CD14-positive monocyte (primary cell): ENCODE results near the gene GTF2I. TPM values are rescaled to one million over a fixed set of nuclear protein-coding genes. Genes with fewer than 3 reads are reported as not detected.
"Not testable (repeated sequence)": the region's sequence is repeated elsewhere in the genome, so short reads cannot be mapped to it uniquely, and the experiment has no call there.

Experiments used
- DNase-seq, 3 donors: peaks; one replicate each; pipeline ENCODE4 v3.0.0-alpha.2; 2011 to 2022
- H2AFZ ChIP-seq: 2 replicates; pipeline ENCODE4 v1.6.0; 2012; ENCODE audit warnings: mild to moderate bottlenecking, low read depth, low read length, inconsistent platforms; ENCODE audit not compliant: insufficient read depth, poor library complexity, severe bottlenecking
- H3K27ac ChIP-seq, 2 donors: 1 replicate in 1 of 2; 2 replicates in 1 of 2; pipeline ENCODE4 v1.5.1; 2012 to 2013; ENCODE audit warnings: low read length in 2 of 2, control low read depth in 1 of 2, inconsistent platforms in 1 of 2, low read depth in 1 of 2, mild to moderate bottlenecking in 1 of 2
- H3K27me3 ChIP-seq, 2 donors: one replicate each; pipeline versions ENCODE4 v1.6.0 to v1.6.1; 2011 to 2013; ENCODE audit warnings: low read length in 2 of 2; ENCODE audit not compliant: control insufficient read depth in 2 of 2, insufficient read depth in 2 of 2
- H3K36me3 ChIP-seq, 2 donors: replicated peaks in 1 of 2; 1 replicate in 1 of 2; 2 replicates in 1 of 2; pipeline versions ENCODE4 v1.5.1 to v1.6.1; 2012 to 2013; ENCODE audit warnings: low read length in 2 of 2, control low read depth in 1 of 2, inconsistent platforms in 1 of 2, mild to moderate bottlenecking in 1 of 2; ENCODE audit not compliant: insufficient read depth in 2 of 2, control insufficient read depth in 1 of 2
- H3K4me1 ChIP-seq, 2 donors: 1 replicate in 1 of 2; 2 replicates in 1 of 2; pipeline versions ENCODE4 v1.5.1 to v1.6.1; 2012 to 2013; ENCODE audit warnings: low read length in 2 of 2, control low read depth in 1 of 2, inconsistent platforms in 1 of 2, mild to moderate bottlenecking in 1 of 2, moderate library complexity in 1 of 2; ENCODE audit not compliant: insufficient read depth in 2 of 2, control insufficient read depth in 1 of 2
- H3K4me2 ChIP-seq: replicated peaks from 2 replicates; pipeline ENCODE3; 2012; ENCODE audit warnings: low read length, moderate library complexity, mild to moderate bottlenecking; ENCODE audit not compliant: poor library complexity, severe bottlenecking; ENCODE audit errors: extremely low read depth
- H3K4me3 ChIP-seq, 3 experiments: fragments of 200-600 bp in 1 of 3; sonication (generic) in 1 of 3; replicated peaks in 1 of 3; 1 replicate in 2 of 3; 2 replicates in 1 of 3; pipeline ENCODE4 v1.5.1; 2011 to 2013; ENCODE audit warnings: low read length in 3 of 3, mild to moderate bottlenecking in 3 of 3, control low read depth in 2 of 3, low read depth in 2 of 3, inconsistent platforms in 1 of 3, moderate library complexity in 1 of 3
- H3K79me2 ChIP-seq: 2 replicates; pipeline ENCODE4 v1.6.0; 2012; ENCODE audit warnings: mild to moderate bottlenecking, control low read depth, inconsistent platforms, low read length, moderate library complexity; ENCODE audit not compliant: insufficient read depth
- H3K9ac ChIP-seq: 2 replicates; pipeline ENCODE4 v1.6.0; 2017; ENCODE audit warnings: low read length, mild to moderate bottlenecking; ENCODE audit not compliant: insufficient read depth, poor library complexity, severe bottlenecking
- H3K9me3 ChIP-seq, 2 donors: replicated peaks in 1 of 2; 1 replicate in 1 of 2; 2 replicates in 1 of 2; pipeline versions ENCODE4 v1.5.1 to v1.6.1; 2012 to 2013; ENCODE audit warnings: low read length in 2 of 2, control low read depth in 1 of 2; ENCODE audit not compliant: control insufficient read depth in 1 of 2, insufficient read depth in 1 of 2
- H4K20me1 ChIP-seq: 2 replicates; pipeline ENCODE4 v1.6.0; 2012; ENCODE audit warnings: mild to moderate bottlenecking, low read length, control low read depth, moderate library complexity; ENCODE audit not compliant: insufficient read depth
- H3K27ac Mint-ChIP-seq, 7 donors: one replicate each; pipeline ENCODE4 v1.8.0; 2020; ENCODE audit warnings: mild to moderate bottlenecking in 7 of 7, mixed read lengths in 7 of 7, moderate library complexity in 6 of 7, inconsistent platforms in 2 of 7
- H3K27me3 Mint-ChIP-seq, 3 donors: one replicate each; pipeline ENCODE4 v1.8.0; 2021 to 2022; ENCODE audit warnings: low read depth in 3 of 3, mild to moderate bottlenecking in 3 of 3, mixed read lengths in 3 of 3, moderate library complexity in 3 of 3, inconsistent platforms in 1 of 3
- H3K36me3 Mint-ChIP-seq, 2 donors: one replicate each; pipeline ENCODE4 v1.8.0; 2020; ENCODE audit warnings: mixed read lengths in 2 of 2, inconsistent platforms in 1 of 2, mild to moderate bottlenecking in 1 of 2
- H3K4me1 Mint-ChIP-seq: one replicate; pipeline ENCODE4 v1.8.0; 2020; ENCODE audit warnings: mild to moderate bottlenecking, mixed read lengths
- H3K4me3 Mint-ChIP-seq, 2 donors: one replicate each; pipeline ENCODE4 v1.8.0; 2020; ENCODE audit warnings: mild to moderate bottlenecking in 2 of 2, mixed read lengths in 2 of 2, moderate library complexity in 1 of 2
- H3K9me3 Mint-ChIP-seq, 7 donors: one replicate each; pipeline ENCODE4 v1.8.0; 2020 to 2022; ENCODE audit warnings: mixed read lengths in 7 of 7, mild to moderate bottlenecking in 6 of 7, moderate library complexity in 6 of 7, inconsistent platforms in 2 of 7
- WGBS: methylation state at CpG from one replicate; pipeline ENCODE4 v1.1.5; 2013; ENCODE audit warnings: missing lambda C conversion rate; ENCODE audit not compliant: insufficient coverage; 5-methylcytosine and 5-hydroxymethylcytosine counted together
- intact Hi-C, 2 donors: fragments of 100-400 bp; cut with micrococcal nuclease; formaldehyde crosslinking; loops; one replicate each; pipeline versions ENCODE4 v1.15.0 to v1.15.1; 2023
- polyA plus RNA-seq, 3 donors: library from polyadenylated mRNA; depleted of rRNA in 1 of 3; unstranded in 2 of 3; stranded (reverse) in 1 of 3; fragments of 300-500 nt in 2 of 3; fragments of >200 nt in 1 of 3; fragmentation: Illumina TruSeq in 2 of 3; gene quantifications; 1 replicate in 2 of 3; 2 replicates in 1 of 3; pipeline ENCODE4 v1.2.3, GENCODE V29; 2012 to 2021

GTF2I gene
- polyA plus RNA-seq, 3 donors = 20.9 to 87.8 (median 28.2) TPM

DNA sequence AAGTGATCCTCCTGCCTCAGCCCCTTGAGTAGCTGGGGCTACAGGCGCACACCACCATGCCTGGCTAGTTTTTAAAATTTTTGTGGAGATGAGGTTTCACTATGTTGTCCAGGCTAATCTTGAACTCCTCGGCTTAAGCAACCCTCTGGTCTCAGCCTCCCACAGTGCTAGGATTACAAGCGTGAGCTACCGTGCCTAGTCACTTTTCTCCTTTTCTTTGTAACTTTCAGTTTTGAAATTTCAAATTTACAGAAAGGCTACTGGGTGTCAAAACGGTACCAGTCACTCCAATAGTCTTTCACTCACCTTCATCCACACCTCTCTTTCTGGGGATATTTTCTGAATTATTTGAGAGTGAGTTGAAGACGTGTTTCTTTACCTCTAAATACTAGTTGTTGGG is 117.6 kb downstream of the GTF2I start:
- H3K9ac ChIP-seq, H3K4me3 ChIP-seq, H2AFZ ChIP-seq, DNase-seq, H3K4me1 ChIP-seq, H3K4me3 Mint-ChIP-seq, H3K27ac Mint-ChIP-seq, H3K4me2 ChIP-seq, H3K36me3 Mint-ChIP-seq, H3K9me3 Mint-ChIP-seq, H3K27me3 Mint-ChIP-seq, intact Hi-C loops, H3K4me1 Mint-ChIP-seq, H4K20me1 ChIP-seq, H3K79me2 ChIP-seq, H3K27ac ChIP-seq, H3K9me3 ChIP-seq, H3K36me3 ChIP-seq, H3K27me3 ChIP-seq: not testable (repeated sequence)
- no CpG with 5 or more reads among the region's 6 CpGs for WGBS

DNA sequence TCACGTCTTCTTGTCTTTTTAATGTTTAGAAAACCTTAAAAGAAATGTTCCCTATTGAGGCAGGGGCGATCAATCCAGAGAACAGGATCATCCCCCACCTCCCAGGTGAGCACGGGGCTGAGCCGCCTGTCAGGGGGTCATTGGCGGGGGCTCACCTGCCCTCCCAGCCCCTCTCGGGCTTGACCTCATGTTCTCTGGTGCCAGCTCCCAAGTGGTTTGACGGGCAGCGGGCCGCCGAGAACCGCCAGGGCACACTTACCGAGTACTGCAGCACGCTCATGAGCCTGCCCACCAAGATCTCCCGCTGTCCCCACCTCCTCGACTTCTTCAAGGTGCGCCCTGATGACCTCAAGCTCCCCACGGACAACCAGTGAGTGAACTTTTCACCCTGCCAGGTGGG is 121.5 kb downstream of the GTF2I start:
- H2AFZ ChIP-seq, H3K9me3 ChIP-seq, H3K27me3 ChIP-seq, H3K4me2 ChIP-seq, H3K4me1 ChIP-seq, H3K4me1 Mint-ChIP-seq, H3K4me3 ChIP-seq, H3K4me3 Mint-ChIP-seq, H3K9ac ChIP-seq, H3K27ac ChIP-seq, H3K27me3 Mint-ChIP-seq, H3K27ac Mint-ChIP-seq, H3K36me3 Mint-ChIP-seq, intact Hi-C loops, H3K79me2 ChIP-seq, DNase-seq, H3K9me3 Mint-ChIP-seq: not testable (repeated sequence)
- H3K36me3 ChIP-seq = peaks cover 2 to 14% of the 10 kb centered on the region in 2 donors
- peaks cover 26% of the 10 kb centered on the region for H4K20me1 ChIP-seq
- no CpG with 5 or more reads among the region's 17 CpGs for WGBS

GRCh38 chr7:74781746-74782145 is 124.2 kb downstream of the GTF2I start:
- H3K9me3 Mint-ChIP-seq, H3K4me1 ChIP-seq, H2AFZ ChIP-seq, H3K36me3 Mint-ChIP-seq, H3K27ac ChIP-seq, H3K79me2 ChIP-seq, intact Hi-C loops, H3K9me3 ChIP-seq, H3K4me2 ChIP-seq, H3K27me3 ChIP-seq, DNase-seq, H3K9ac ChIP-seq, H3K27me3 Mint-ChIP-seq, H3K4me3 ChIP-seq, H3K4me1 Mint-ChIP-seq, H3K4me3 Mint-ChIP-seq: not testable (repeated sequence)
- peak overlapping the region in 1 of 7 donors; percentile 41 for H3K27ac Mint-ChIP-seq
- Histone ChIP-seq H3K36me3 (peaks cover 2 to 18% of the 10 kb centered on the region in 2 donors), H4K20me1 (peaks cover 30% of the 10 kb centered on the region)
- no CpG with 5 or more reads among the region's 6 CpGs for WGBS

- peaks cover 2 to 18% of the 10 kb centered on the region in 2 donors for H3K36me3 ChIP-seq
- DNase-seq, H2AFZ ChIP-seq, H3K4me2 ChIP-seq, H3K4me3 ChIP-seq, H3K9me3 ChIP-seq, intact Hi-C loops, H3K4me1 Mint-ChIP-seq, H3K79me2 ChIP-seq, H3K9ac ChIP-seq, H3K27ac ChIP-seq, H3K27me3 Mint-ChIP-seq, H3K9me3 Mint-ChIP-seq, H3K27me3 ChIP-seq, H3K4me3 Mint-ChIP-seq, H3K4me1 ChIP-seq: not testable (repeated sequence)
- Mint-ChIP-seq H3K27ac (peak overlapping the region in 2 of 7 donors; percentile 29 to 65), H3K36me3 (peaks cover 10% of the 10 kb centered on the region in 2 donors)
- WGBS = 93% methylated on average over 3 of the region's 5 CpGs
- H4K20me1 ChIP-seq = peaks cover 21% of the 10 kb centered on the region
Measured at GRCh38 chr7:74783595-74783994, 126.1 kb downstream of the GTF2I start.
